HUDEP-2 (cell line): Measurements from ENCODE around the gene AMDHD2.
"Not testable (repeated sequence)": the region's sequence is repeated elsewhere in the genome, so short reads cannot be mapped to it uniquely, and the experiment has no call there.

Experiments
- DNase-seq, 76 experiments: peaks; one replicate each; lab custom pipeline; 2025; ENCODE audit not compliant: unreplicated experiment in 76 of 76; lab: John Stamatoyannopoulos, UW

AMDHD2 gene

GRCh38 chr16:2567506-2567905, 47.3 kb downstream of the AMDHD2 start:
- not testable (repeated sequence) for DNase-seq

DNA sequence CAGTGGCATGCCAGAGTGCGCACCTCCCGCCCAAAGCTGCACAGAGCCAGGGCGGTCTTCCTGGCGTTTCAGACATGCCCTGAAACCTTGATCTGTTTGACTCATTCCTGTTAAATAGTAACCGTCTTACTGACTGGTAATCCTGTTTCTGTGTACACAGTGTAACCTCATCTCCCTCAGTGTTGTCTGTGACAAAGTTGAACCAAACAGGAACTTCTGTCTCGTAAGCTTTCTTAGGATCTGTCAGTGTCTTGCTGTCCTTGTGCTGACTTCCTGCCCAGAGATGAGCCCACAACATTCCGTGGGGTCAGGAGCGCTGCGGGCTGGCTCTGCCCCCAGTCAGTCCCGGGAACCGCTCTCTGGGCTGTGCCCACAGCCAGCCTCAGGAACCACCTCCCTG, 48.4 kb downstream of the AMDHD2 start:
- DNase-seq, result not testable (repeated sequence)

GRCh38 chr16:2572704-2573103, 52.5 kb downstream of the AMDHD2 start:
- not testable (repeated sequence) for DNase-seq

DNA sequence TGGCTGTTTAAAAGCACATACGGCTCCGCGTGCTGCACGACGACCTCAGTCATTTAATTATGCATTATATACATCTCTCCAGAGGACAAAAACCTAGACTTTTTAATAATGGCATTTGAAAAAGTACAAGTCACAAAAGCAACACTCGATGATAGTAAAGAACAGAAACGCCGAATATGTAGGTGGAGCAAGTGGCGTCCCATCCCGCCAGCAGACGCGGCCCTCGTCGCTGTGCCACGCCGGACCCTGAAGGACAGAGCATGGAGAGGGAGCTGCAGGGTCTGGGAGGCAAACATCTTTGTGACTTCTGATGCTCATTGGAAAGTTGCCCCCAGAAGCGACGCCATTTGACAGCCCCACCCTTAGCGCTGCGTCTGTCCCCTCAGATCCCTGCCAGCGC, 55.7 kb downstream of the AMDHD2 start:
- not testable (repeated sequence) for DNase-seq

DNA sequence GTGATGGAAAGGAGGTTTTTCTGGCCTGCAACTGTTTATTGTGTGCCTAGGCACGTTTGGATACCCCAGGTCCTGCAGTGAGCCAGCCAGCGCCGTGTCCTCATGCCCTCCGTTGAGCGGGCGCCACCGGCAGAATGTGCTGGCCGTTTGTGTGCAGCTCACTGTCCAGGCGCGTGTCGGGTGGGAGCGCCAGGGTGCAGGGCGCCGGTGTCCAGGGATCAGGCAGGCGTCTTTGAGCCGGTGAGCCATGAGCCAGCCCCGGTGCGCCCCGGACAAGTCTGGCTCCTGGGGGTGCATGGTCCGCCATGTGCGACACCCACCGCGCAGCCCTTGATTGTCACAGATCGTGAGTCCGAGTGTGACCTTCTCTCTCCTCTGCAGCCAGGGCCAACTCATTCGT, 56.9 kb downstream of the AMDHD2 start:
- DNase-seq, result not testable (repeated sequence)

- not testable (repeated sequence) for DNase-seq
Measured at GRCh38 chr16:2578905-2579304, 58.7 kb downstream of the AMDHD2 start.

- DNase-seq, result not testable (repeated sequence)
Measured at GRCh38 chr16:2580143-2580542, 60.0 kb downstream of the AMDHD2 start.

- not testable (repeated sequence) for DNase-seq
Measured at GRCh38 chr16:2580818-2581217, 60.6 kb downstream of the AMDHD2 start.
